Erythroblast (primary cell): Measurements from ENCODE around the gene PKM.

Experiments
- GATA1 ChIP-seq: IDR thresholded peaks from 2 replicates; pipeline ENCODE4 v1.6.1; 2011; ENCODE audit warnings: low read depth, mild to moderate bottlenecking, control low read depth, low read length, moderate library complexity
- POLR2A ChIP-seq: IDR thresholded peaks from 2 replicates; pipeline ENCODE4 v1.6.1; 2011; ENCODE audit warnings: mild to moderate bottlenecking, low read length

DNA sequence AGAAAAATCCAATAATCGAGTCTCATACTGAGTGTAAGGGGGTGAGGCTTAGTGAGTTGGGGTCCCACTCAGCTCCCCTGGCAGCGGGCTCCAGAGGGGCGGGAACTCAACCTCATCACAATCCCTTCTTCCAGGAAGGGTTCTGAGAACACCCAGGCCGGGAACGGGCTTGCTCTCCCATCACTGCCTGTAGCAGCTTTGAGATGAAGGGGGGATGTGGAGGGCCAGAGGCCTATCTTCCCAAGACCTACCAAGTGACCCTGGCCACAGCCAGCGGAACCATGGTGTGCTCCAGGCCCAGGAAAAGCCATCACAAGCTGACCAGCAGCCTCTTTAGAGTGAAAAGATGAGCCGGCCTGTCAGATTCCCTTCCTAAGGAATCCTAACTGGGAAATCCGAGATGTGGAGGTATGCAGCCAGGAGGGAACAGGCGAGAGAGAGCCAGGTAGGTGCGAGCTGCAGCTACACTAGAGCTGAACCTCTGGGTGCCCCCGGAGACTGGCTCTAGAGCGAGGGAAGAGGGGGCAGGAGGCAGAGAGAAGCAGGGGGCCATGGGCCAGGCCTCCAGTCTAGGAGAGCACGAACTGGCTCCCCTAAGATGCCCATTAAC is 51.9 kb downstream of the PKM start:
- TF ChIP-seq POLR2A (no peak), GATA1 (no peak)
